ENCODE data around the gene OR4X1.
"Not testable (repeated sequence)": the region's sequence is repeated elsewhere in the genome, so short reads cannot be mapped to it uniquely, and the experiment has no call there.

The OR4X1 gene

GRCh38 chr11:48307760-48308386 is 44.2 kb downstream of the OR4X1 start:
- TF ChIP-seq, protein P1, sequence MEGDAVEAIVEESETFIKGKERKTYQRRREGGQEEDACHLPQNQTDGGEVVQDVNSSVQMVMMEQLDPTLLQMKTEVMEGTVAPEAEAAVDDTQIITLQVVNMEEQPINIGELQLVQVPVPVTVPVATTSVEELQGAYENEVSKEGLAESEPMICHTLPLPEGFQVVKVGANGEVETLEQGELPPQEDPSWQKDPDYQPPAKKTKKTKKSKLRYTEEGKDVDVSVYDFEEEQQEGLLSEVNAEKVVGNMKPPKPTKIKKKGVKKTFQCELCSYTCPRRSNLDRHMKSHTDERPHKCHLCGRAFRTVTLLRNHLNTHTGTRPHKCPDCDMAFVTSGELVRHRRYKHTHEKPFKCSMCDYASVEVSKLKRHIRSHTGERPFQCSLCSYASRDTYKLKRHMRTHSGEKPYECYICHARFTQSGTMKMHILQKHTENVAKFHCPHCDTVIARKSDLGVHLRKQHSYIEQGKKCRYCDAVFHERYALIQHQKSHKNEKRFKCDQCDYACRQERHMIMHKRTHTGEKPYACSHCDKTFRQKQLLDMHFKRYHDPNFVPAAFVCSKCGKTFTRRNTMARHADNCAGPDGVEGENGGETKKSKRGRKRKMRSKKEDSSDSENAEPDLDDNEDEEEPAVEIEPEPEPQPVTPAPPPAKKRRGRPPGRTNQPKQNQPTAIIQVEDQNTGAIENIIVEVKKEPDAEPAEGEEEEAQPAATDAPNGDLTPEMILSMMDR (IDR thresholded peaks at IDR 0.05) = peak; percentile 37
- Histone ChIP-seq H3K27ac (no peak overlapping the region), H3K4me3 (ENCODE audit: low read depth in 1 of 2, low read length in 1 of 2) (no peak overlapping the region)

GRCh38 chr11:48313590-48313989 is 49.9 kb downstream of the OR4X1 start:
- not testable (repeated sequence) for H3K36me3 ChIP-seq; H3K9me3 ChIP-seq; H3K4me1 ChIP-seq (ENCODE audit: control insufficient read depth in 1 of 2, insufficient read depth in 1 of 2, low read depth in 1 of 2, low read length in 1 of 2); H3K4me3 ChIP-seq (ENCODE audit: low read depth in 1 of 2, low read length in 1 of 2); H3K27ac ChIP-seq; H3K27me3 ChIP-seq

More at GRCh38 chr11:48307760-48308386, 44.2 kb downstream of the OR4X1 start:
- H3K27me3 ChIP-seq = no peaks in the 10 kb centered on the region
- H3K9me3 ChIP-seq = no peaks in the 10 kb centered on the region
- H3K36me3 ChIP-seq = no peaks in the 10 kb centered on the region
- no peaks in the 10 kb centered on the region for H3K4me1 ChIP-seq (ENCODE audit: control insufficient read depth in 1 of 2, insufficient read depth in 1 of 2, low read depth in 1 of 2, low read length in 1 of 2)
